GM19372 (cell line): ENCODE measurements around the gene FGF12.
A peak's percentile ranks its signal among the peaks of the same experiment; 100 is the strongest.

Experiments used
- ATAC-seq: cut with Tn5 transposase; IDR thresholded peaks from one replicate; pipeline ENCODE4 v1.9.1; 2021; ENCODE audit warnings: mild to moderate bottlenecking, low read depth, moderate library complexity; ENCODE audit not compliant: unreplicated experiment

FGF12 gene

GRCh38 chr3:192514754-192515663, 212.3 kb downstream of the FGF12 start:
- ATAC-seq, result no peak

DNA sequence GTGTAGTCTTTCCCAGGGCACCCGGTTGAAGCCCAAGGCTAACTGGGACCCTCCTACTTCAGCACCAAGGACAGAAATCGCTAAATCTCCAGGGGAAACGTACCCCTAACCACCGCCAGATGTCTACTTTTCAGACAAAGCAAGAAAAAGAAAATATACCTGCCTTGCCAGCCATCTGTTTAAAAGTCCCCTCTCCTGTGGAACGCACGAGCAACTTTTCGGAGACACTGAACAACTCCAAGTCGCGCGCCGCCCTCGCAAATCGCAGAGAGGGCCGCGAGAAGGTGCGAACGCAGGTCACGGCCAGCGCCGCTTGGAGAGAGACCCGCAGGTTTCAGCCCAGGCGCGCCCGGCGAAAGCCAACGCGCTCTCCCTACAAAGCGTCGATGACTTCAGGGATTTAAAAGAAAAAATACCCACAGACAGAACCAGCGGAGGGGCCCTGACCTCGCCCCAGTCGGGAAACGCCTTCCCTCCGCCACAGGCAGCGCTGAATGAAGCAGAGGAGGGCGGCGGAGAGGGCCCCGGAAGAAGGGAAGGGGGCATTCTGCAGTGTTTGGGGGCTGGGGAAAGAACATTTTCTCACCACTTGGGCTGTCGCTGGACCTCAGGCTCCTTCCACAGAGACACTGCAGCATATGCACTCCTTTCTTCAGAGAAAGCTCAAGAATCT, 213.1 kb downstream of the FGF12 start:
- no peak for ATAC-seq

GRCh38 chr3:192505731-192506130, 221.6 kb downstream of the FGF12 start:
- no peak for ATAC-seq

DNA sequence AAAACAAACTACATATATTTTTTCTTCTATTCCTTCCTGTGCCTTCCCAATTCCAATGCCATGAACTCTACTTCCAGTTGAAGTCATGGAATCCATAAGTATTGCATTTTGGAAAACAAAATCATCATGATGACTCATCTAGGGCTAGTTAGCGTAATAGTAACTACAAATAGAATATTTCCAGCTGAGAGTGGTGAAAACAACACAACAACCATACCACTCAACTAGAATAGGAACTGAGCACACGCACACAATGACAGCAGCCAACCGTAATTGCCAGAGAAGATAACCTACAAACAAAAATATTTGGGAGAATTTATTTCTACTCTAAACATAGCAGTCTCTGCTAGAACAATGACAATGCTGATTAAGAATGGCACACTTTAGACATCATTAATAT, 225.9 kb downstream of the FGF12 start:
- ATAC-seq, result no peak

GRCh38 chr3:192496905-192497587, 230.3 kb downstream of the FGF12 start:
- no peak for ATAC-seq

DNA sequence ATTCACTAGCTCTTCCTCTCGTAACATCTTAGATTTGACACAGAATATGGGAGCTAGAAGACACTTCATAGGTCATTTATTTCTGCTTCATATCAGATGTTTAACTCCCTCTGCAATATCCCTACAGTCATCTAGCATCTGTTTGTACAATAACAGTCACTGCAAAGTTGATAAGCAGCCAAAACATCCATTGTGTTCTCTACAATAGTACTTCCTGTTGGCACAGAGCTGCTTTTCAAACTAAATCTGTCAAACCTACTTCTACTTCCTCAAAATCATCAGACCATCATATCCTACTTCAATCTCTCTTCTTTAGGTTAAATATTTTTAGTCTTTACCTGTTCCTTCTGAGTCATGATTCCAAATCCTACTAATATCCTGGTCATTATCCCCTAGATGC, 233.2 kb downstream of the FGF12 start:
- no peak for ATAC-seq

DNA sequence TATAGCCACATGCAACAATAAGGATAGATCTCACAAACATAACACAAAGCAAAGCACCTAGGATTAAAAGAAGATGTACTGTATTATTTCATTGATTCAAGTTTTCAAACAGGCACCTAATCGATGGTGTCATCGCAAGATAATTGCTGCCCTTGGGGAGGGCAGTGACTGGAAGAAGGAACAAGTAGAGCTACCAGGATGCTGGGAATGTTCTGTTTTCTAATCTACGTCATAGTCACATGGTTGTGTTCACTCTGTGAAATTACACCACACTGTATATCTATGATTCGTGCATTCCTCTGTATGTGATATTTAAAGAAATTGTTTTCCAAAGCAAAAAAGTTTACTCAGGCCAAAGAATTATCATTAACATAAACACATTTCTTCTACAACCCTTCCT, 236.6 kb downstream of the FGF12 start:
- ATAC-seq, result no peak

- ATAC-seq, result no peak
Measured at GRCh38 chr3:192489579-192489978, 237.8 kb downstream of the FGF12 start.

DNA sequence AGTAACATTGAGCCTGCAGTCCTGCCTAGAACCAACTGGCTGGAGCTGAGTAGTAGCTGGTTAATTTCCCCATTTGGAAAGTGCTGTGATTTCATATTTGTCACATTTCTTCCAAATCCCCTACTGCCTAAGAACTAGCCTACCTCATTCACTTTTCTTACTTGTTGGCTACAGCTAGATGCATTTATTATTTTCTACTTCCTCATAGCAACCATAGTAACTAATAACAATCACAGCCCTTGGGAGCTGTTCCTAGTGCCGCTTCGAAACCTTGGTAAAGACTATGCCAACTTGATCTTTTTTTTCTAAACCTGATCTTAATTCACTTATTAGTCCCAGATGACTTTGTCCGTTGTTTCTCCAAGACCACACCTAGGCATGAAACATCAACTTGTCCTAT, 240.3 kb downstream of the FGF12 start:
- no peak for ATAC-seq

GRCh38 chr3:192482809-192483208, 244.5 kb downstream of the FGF12 start:
- no peak for ATAC-seq

GRCh38 chr3:192482391-192482790, 244.9 kb downstream of the FGF12 start:
- ATAC-seq, result no peak

DNA sequence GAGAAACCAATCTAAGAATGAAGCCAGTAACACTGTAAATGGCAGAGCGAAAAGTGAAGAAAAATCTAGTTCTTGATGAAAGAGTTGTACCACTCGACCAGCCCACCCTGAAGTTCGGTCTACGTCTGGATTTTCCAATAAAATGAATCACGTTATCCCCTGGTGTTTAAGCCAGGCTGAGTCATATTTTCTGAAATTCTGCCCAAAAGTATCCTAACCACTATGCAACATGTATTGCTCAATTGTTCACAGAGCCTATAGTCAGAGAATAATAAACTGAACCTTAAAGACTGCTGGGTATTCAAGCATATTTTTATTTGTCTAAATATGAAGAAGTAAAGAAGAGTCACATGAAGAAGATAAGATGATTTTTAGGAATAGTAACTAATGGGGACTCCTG, 245.7 kb downstream of the FGF12 start:
- no peak for ATAC-seq

DNA sequence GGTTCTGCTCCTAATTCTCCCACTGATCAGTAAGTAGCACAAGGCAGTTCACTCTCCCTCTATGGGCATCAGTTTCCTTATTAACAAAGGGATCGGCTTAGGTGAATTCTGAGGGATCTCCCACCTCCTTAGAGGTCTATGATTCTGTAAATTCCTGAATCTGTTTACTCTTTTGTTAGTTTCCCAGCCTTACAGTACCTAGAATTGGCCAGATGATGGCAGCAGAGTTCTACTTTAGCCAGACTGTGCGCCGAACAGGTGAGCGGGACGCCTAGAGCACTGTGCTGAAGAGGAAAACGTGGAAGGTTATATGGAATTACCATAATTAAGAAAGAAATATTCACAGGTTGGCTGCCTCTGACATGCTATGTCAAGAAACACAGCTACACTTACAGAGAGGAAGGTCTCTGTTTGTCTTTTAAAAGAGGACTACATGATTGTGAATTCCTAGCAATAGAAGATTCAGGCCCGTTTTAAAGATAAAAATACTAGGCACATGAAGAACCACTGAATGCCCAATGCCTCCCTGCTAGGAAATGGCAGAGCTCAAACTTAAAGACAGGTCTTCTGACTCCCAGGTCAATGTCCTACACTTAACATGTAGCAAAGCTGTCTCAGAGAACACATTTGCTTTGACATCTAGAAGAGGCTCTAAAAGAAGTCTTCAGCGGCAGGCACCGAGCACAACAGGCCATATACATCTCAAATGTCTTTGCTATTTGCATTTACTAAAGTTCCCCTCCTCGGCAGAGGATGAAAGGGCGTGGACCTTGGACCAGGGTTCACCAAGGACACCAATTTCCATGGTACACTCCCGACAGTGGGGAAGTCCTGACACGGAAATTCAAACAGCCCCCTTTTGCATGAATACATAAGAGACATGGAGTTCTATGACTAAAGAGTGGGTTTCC, 259.9 kb downstream of the FGF12 start:
- ATAC-seq, result peak; percentile 95

DNA sequence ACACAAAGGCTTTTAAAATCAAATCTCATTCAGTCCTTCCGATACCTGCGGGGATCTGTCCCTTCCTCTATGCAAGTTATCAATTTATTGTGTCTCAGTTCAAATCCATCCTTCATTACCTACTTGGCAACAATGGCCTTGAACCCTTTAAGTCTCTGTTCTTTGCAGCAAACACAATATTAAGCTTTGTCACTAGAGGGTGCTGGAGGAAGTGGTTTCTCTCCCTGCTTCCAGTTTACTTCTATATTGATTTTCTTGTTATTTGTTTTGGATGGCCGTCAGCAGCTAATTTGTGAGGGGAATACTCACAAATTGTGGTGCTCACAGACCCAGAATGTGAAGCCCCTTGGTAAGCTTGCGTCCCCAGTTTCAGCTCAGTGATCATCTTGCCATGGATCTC, 278.3 kb downstream of the FGF12 start:
- ATAC-seq, result no peak

DNA sequence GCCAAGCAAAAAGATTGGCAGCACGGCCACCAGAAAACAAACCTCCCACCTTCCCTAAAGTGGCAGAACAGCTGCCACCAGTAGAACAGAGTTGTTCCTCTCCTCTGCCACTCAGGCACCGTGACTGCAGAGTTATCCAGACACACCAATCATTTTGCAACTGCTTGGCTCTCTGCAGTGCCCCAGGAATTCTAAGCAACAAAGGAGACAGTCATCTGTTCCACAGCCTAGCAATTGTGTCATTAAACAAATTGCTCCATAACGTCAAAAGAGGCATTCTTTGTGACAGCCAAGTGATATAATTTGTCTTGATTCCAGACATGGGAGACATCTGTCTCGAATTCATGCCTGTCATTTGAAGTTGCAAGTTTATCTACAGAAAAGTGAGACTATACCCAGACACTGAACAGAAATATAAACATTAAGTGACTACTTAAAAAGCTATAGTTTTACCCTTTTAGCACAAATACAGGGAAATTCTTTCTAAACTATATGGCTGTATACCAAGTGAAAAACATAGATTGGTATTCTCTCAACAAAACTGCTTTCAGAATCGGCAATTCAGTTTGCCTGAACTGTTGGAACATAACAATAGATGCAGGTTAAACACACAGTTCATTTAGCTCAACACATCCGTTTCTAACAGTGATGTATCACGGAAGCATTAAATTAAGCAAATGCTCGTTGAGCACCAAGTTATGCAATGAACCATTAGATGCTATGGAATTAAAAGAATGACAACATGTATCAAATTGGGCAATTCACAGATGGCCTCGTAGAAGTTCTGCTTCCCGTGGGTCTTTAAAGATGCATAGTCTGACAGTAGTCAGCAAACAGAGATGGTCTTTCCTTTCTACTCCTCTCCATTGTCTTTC, 281.3 kb downstream of the FGF12 start:
- no peak for ATAC-seq

GRCh38 chr3:192444791-192445106, 282.6 kb downstream of the FGF12 start:
- no peak for ATAC-seq

DNA sequence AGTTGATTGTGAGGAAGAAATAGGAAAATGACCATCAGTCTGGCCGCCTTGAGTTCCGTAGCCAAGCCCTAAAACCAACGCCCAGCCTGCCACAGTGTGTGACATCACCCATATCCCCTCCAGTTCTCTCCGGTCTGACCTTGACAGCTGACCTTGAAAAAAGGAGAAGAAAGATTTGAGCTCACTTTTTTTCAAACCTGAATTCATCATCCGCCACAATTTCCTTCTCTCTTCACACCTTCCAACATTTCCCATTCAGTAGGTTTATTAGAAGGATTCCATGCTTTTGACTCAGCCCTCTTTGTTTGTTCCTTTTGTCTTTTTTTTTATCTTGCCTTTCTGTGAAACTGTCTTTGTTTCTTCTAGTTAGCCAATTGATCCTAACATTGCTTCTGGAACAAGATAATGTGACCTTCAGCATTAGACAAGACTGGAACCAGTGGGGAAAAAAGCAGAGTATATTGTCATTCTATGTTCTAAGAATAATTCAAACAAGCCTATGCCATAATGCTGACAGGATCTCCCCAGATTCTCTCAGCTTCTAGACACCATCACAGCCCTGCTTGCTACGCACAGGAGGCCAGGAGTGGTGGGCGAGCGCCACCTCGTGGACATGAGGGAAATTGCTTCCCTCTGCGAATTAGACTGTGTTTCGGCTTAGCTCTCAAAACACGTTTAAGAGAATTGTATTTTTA, 283.1 kb downstream of the FGF12 start:
- ATAC-seq, result peak; percentile 96

DNA sequence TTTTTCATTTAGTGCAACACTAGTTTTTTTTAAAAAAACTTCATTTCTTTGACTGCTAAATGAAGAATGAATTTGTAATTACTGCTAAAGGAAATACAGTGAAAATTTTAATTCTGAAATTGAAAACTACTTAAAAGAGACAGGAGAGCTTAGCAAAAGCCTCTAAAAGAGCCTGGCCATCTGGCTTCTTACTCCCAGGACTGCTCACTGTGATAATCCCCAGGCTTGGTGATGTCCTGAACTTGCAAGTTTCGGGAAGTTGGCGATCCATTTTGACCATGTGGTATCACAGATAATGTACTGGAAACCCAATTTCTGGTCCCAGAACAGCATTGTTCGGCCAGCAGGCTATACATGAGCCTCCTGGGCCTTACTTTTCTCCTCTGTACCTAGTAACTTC, 292.1 kb downstream of the FGF12 start:
- ATAC-seq, result no peak

- no peak for ATAC-seq
Measured at GRCh38 chr3:192434186-192434585, 293.2 kb downstream of the FGF12 start.
